Ectodermal cell (in vitro differentiated cells): ENCODE measurements around the gene EXOC6.
"Not testable (repeated sequence)": the region's sequence is repeated elsewhere in the genome, so short reads cannot be mapped to it uniquely, and the experiment has no call there.

Source experiments
- H3K27ac ChIP-seq: 2 replicates; pipeline ENCODE4 v1.7.0; 2013; ENCODE audit warnings: mild to moderate bottlenecking, low read depth, low read length; ENCODE audit not compliant: insufficient read depth, poor library complexity, severe bottlenecking
- H3K27me3 ChIP-seq: 2 replicates; pipeline ENCODE4 v1.7.0; 2013; ENCODE audit warnings: mild to moderate bottlenecking, low read length; ENCODE audit not compliant: insufficient read depth, control insufficient read depth, poor library complexity, severe bottlenecking
- H3K36me3 ChIP-seq: one replicate; pipeline ENCODE4 v1.7.0; 2013; ENCODE audit warnings: low read length; ENCODE audit not compliant: control insufficient read depth, insufficient read depth
- H3K4me1 ChIP-seq: one replicate; pipeline ENCODE4 v1.7.0; 2013; ENCODE audit warnings: low read length; ENCODE audit not compliant: control insufficient read depth, insufficient read depth
- H3K4me3 ChIP-seq: 2 replicates; pipeline ENCODE4 v1.7.0; 2013; ENCODE audit warnings: low read depth, low read length, control low read depth; ENCODE audit not compliant: insufficient read depth
- H3K9me3 ChIP-seq: 2 replicates; pipeline ENCODE4 v1.7.0; 2013; ENCODE audit warnings: mild to moderate bottlenecking, low read length, moderate library complexity; ENCODE audit not compliant: control insufficient read depth
- WGBS, 2 experiments: methylation state at CpG; one replicate each; pipeline ENCODE4 v1.1.7; 2013; ENCODE audit warnings: missing lambda C conversion rate in 2 of 2; 5-methylcytosine and 5-hydroxymethylcytosine counted together

Gene EXOC6

GRCh38 chr10:92929896-92930295 lies 81.6 kb downstream of the EXOC6 start:
- Histone ChIP-seq H3K9me3 (no peaks in the 10 kb centered on the region), H3K4me3 (no peak overlapping the region), H3K27me3 (no peaks in the 10 kb centered on the region), H3K36me3 (peaks cover 11% of the 10 kb centered on the region), H3K4me1 (no peaks in the 10 kb centered on the region), H3K27ac (no peak overlapping the region)
- 86 to 90% methylated on average over 5 of the region's 5 CpGs for WGBS, 2 experiments

GRCh38 chr10:92931597-92931996 lies 83.3 kb downstream of the EXOC6 start:
- Histone ChIP-seq H3K27ac (no peak overlapping the region), H3K4me3 (no peak overlapping the region), H3K9me3 (no peaks in the 10 kb centered on the region), H3K4me1 (no peaks in the 10 kb centered on the region), H3K27me3 (no peaks in the 10 kb centered on the region), H3K36me3 (peaks cover 11% of the 10 kb centered on the region)
- WGBS, 2 experiments, result 63% methylated on average over 1 of the region's 1 CpG; no CpG with 5 or more reads in 1 of the 2 experiments

- H3K27ac ChIP-seq, result no peak overlapping the region
- no peak overlapping the region for H3K4me3 ChIP-seq
- H3K9me3 ChIP-seq, result no peaks in the 10 kb centered on the region
- H3K36me3 ChIP-seq, result no peaks in the 10 kb centered on the region
- no peaks in the 10 kb centered on the region for H3K4me1 ChIP-seq
- no peaks in the 10 kb centered on the region for H3K27me3 ChIP-seq
These were observed 89.6 kb downstream of the EXOC6 start for GRCh38 chr10:92937876-92938275.

- Histone ChIP-seq H3K27ac (no peak overlapping the region), H3K4me3 (no peak overlapping the region), H3K4me1 (no peaks in the 10 kb centered on the region), H3K27me3 (no peaks in the 10 kb centered on the region), H3K36me3 (no peaks in the 10 kb centered on the region), H3K9me3 (no peaks in the 10 kb centered on the region)
- WGBS, 2 experiments, result 92 to 96% methylated on average over 1 of the region's 1 CpG
These were observed 90.5 kb downstream of the EXOC6 start for GRCh38 chr10:92938841-92939240.

- H3K9me3 ChIP-seq, result no peaks in the 10 kb centered on the region
These were observed 93.9 kb downstream of the EXOC6 start for GRCh38 chr10:92942226-92942625.

GRCh38 chr10:92946491-92946890 lies 98.2 kb downstream of the EXOC6 start:
- no peaks in the 10 kb centered on the region for H3K9me3 ChIP-seq
- no peaks in the 10 kb centered on the region for H3K27me3 ChIP-seq
- WGBS, 2 experiments, result 97 to 99% methylated on average over 2 to 3 of the region's 3 CpGs
- no peak overlapping the region for H3K27ac ChIP-seq
- H3K4me1 ChIP-seq, result no peaks in the 10 kb centered on the region
- no peaks in the 10 kb centered on the region for H3K36me3 ChIP-seq
- no peak overlapping the region for H3K4me3 ChIP-seq

More at GRCh38 chr10:92942226-92942625, 93.9 kb downstream of the EXOC6 start:
- Histone ChIP-seq H3K4me3 (no peak overlapping the region), H3K36me3 (no peaks in the 10 kb centered on the region), H3K4me1 (no peaks in the 10 kb centered on the region), H3K27ac (no peak overlapping the region), H3K27me3 (no peaks in the 10 kb centered on the region)

GRCh38 chr10:92952573-92952972 lies 104.3 kb downstream of the EXOC6 start:
- H3K36me3 ChIP-seq, H3K4me1 ChIP-seq: not testable (repeated sequence)

GRCh38 chr10:92957223-92958010 lies 109.1 kb downstream of the EXOC6 start:
- Histone ChIP-seq H3K36me3 (no peaks in the 10 kb centered on the region), H3K27me3 (no peaks in the 10 kb centered on the region), H3K27ac (no peak overlapping the region), H3K4me3 (no peak overlapping the region), H3K4me1 (no peaks in the 10 kb centered on the region), H3K9me3 (no peaks in the 10 kb centered on the region)
- WGBS, 2 experiments, result 100% methylated on average over 1 to 2 of the region's 2 CpGs

More at GRCh38 chr10:92952573-92952972, 104.3 kb downstream of the EXOC6 start:
- not testable (repeated sequence) for H3K9me3 ChIP-seq, H3K27me3 ChIP-seq, H3K27ac ChIP-seq, H3K4me3 ChIP-seq

- Histone ChIP-seq H3K4me3 (no peak overlapping the region), H3K9me3 (no peaks in the 10 kb centered on the region), H3K36me3 (no peaks in the 10 kb centered on the region), H3K27ac (no peak overlapping the region), H3K27me3 (no peaks in the 10 kb centered on the region), H3K4me1 (no peaks in the 10 kb centered on the region)
- WGBS, 2 experiments, result 100% methylated on average over 1 of the region's 2 CpGs
These were observed 113.3 kb downstream of the EXOC6 start for GRCh38 chr10:92961638-92962037.

GRCh38 chr10:92965314-92965713 lies 117.0 kb downstream of the EXOC6 start:
- Histone ChIP-seq H3K4me1 (no peaks in the 10 kb centered on the region), H3K4me3 (no peak overlapping the region), H3K27ac (no peak overlapping the region), H3K36me3 (no peaks in the 10 kb centered on the region), H3K9me3 (no peaks in the 10 kb centered on the region), H3K27me3 (no peaks in the 10 kb centered on the region)
- whole genome bisulfite sequencing, 2 experiments, result 89 to 100% methylated on average over 1 to 2 of the region's 2 CpGs
